CD4-positive, alpha-beta memory T cell (primary cell): Measurements from ENCODE around the gene SNHG17. TPM values are rescaled to one million over a fixed set of nuclear protein-coding genes. Genes with fewer than 3 reads are reported as not detected.
"Not testable (repeated sequence)": the region's sequence is repeated elsewhere in the genome, so short reads cannot be mapped to it uniquely, and the experiment has no call there.

ENCODE experiments used
- CTCF ChIA-PET: fragments of 350-600 bp; sonication (Branson Sonifier 250); formaldehyde crosslinking; loops from one replicate; lab custom pipeline; 2021; ENCODE audit warnings: inconsistent platforms; ENCODE audit not compliant: partially characterized antibody; lab: Charles Lee
- POLR2A ChIA-PET: fragments of 350-600 bp; sonication (Branson Sonifier 250); formaldehyde crosslinking; loops from one replicate; lab custom pipeline; 2021; ENCODE audit not compliant: partially characterized antibody; lab: Charles Lee
- DNase-seq, 5 donors: peaks; one replicate each; pipeline versions ENCODE4 v3.0.0 to v3.0.0-alpha.2; 2020 to 2022; ENCODE audit warnings: mixed read lengths in 1 of 5
- H3K27ac ChIP-seq: one replicate; pipeline ENCODE4 v1.7.0; 2013; ENCODE audit warnings: low read depth, low read length
- H3K27me3 ChIP-seq: 2 replicates; pipeline ENCODE4 v1.7.0; 2013; ENCODE audit warnings: mild to moderate bottlenecking, low read length, moderate library complexity; ENCODE audit not compliant: insufficient read depth
- H3K36me3 ChIP-seq: 2 replicates; pipeline ENCODE4 v1.7.0; 2013; ENCODE audit warnings: mild to moderate bottlenecking, low read length, moderate library complexity; ENCODE audit not compliant: insufficient read depth
- H3K4me1 ChIP-seq: 2 replicates; pipeline ENCODE4 v1.7.0; 2013; ENCODE audit warnings: mild to moderate bottlenecking, low read length, moderate library complexity; ENCODE audit not compliant: insufficient read depth
- H3K4me3 ChIP-seq, 2 donors: one replicate each; pipeline ENCODE4 v1.7.0; 2013; ENCODE audit warnings: low read length in 2 of 2, mild to moderate bottlenecking in 1 of 2
- H3K9me3 ChIP-seq, 2 donors: one replicate each; pipeline ENCODE4 v1.7.0; 2013; ENCODE audit warnings: low read length in 2 of 2, control low read depth in 1 of 2; ENCODE audit not compliant: control insufficient read depth in 1 of 2
- H3K27ac Mint-ChIP-seq, 7 donors: one replicate each; pipeline ENCODE4 v1.8.0; 2020 to 2021; ENCODE audit warnings: mixed read lengths in 7 of 7, mild to moderate bottlenecking in 6 of 7, inconsistent platforms in 3 of 7, moderate library complexity in 3 of 7
- H3K27me3 Mint-ChIP-seq, 2 donors: one replicate each; pipeline ENCODE4 v1.8.0; 2020 to 2021; ENCODE audit warnings: mixed read lengths in 2 of 2
- H3K36me3 Mint-ChIP-seq, 2 donors: one replicate each; pipeline ENCODE4 v1.8.0; 2020 to 2021; ENCODE audit warnings: mixed read lengths in 2 of 2, inconsistent platforms in 1 of 2, mild to moderate bottlenecking in 1 of 2
- H3K4me1 Mint-ChIP-seq, 4 donors: one replicate each; pipeline ENCODE4 v1.8.0; 2020 to 2021; ENCODE audit warnings: mixed read lengths in 4 of 4, mild to moderate bottlenecking in 1 of 4
- H3K4me3 Mint-ChIP-seq, 8 donors: one replicate each; pipeline ENCODE4 v1.8.0; 2020 to 2021; ENCODE audit warnings: mixed read lengths in 8 of 8, mild to moderate bottlenecking in 7 of 8, moderate library complexity in 6 of 8, inconsistent platforms in 3 of 8
- H3K9me3 Mint-ChIP-seq, 8 donors: one replicate each; pipeline ENCODE4 v1.8.0; 2020 to 2021; ENCODE audit warnings: mixed read lengths in 8 of 8, mild to moderate bottlenecking in 5 of 8, inconsistent platforms in 3 of 8, moderate library complexity in 1 of 8
- intact Hi-C: fragments of 100-400 bp; cut with micrococcal nuclease; formaldehyde crosslinking; loops from one replicate; pipeline ENCODE4 v1.15.1; 2023
- polyA plus RNA-seq, 2 donors: library from polyadenylated mRNA; unstranded; fragments of 300-500 nt; fragmentation: Illumina TruSeq; gene quantifications; one replicate each; pipeline ENCODE4 v1.2.3, GENCODE V29; 2021
- total RNA-seq, 2 experiments: library from RNA; stranded (reverse); gene quantifications; one replicate each; pipeline ENCODE4 v1.2.3, GENCODE V29; 2021

Gene SNHG17
- total and polyA plus RNA-seq, 4 experiments from 2014 or later: 43.7 to 109 (median 47.9) TPM

- Mint-ChIP-seq H3K4me1 (no peaks in the 10 kb centered on the region), H3K27me3 (peaks cover 17 to 18% of the 10 kb centered on the region in 2 donors), H3K9me3 (peaks cover 0 to 18% (median 12%) of the 10 kb centered on the region in 8 donors), H3K36me3 (peaks cover 0 to 4% of the 10 kb centered on the region in 2 donors), H3K4me3 (no peak overlapping the region), H3K27ac (no peak overlapping the region)
- DNase-seq: no peak
- no peaks in the 10 kb centered on the region for H3K27me3 ChIP-seq
- no peaks in the 10 kb centered on the region for H3K9me3 ChIP-seq
- ChIA-PET CTCF (no interaction called here), POLR2A (no interaction called here)
- H3K4me1 ChIP-seq: no peaks in the 10 kb centered on the region
- H3K36me3 ChIP-seq: no peaks in the 10 kb centered on the region
- intact Hi-C loops: no loop called here
- no peak overlapping the region for H3K27ac ChIP-seq
- H3K4me3 ChIP-seq: no peak overlapping the region
Observed at GRCh38 chr20:38387953-38388352, 47.2 kb downstream of the SNHG17 start.

DNA sequence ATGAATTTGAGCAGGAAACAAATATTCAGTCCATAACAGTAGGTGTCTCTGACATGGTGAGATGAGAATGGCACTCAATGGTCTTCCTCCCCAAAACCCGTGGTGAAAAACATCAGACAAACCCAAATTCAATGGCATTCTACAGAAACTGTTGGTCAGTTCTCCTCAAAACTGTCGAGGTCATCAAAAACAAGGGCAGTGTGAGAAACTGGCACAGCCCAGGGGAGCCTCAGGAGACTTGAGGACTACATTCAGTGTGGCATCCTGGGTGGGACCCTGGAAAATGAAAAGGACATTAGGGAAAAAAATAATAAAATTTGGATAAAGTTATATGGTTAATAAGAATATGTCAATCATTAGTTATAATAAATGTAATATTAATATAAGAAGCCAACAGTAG lies 48.3 kb downstream of the SNHG17 start:
- H3K36me3 Mint-ChIP-seq: peaks cover 0 to 4% of the 10 kb centered on the region in 2 donors
- peaks cover 24 to 27% of the 10 kb centered on the region in 2 donors for H3K27me3 Mint-ChIP-seq
- Histone ChIP-seq H3K4me3 (no peak overlapping the region), H3K9me3 (no peaks in the 10 kb centered on the region), H3K27ac (no peak overlapping the region), H3K27me3 (no peaks in the 10 kb centered on the region), H3K4me1 (no peaks in the 10 kb centered on the region), H3K36me3 (no peaks in the 10 kb centered on the region)
- H3K4me1 Mint-ChIP-seq: no peaks in the 10 kb centered on the region
- CTCF ChIA-PET: no interaction called here
- intact Hi-C loops: no loop called here
- H3K9me3 Mint-ChIP-seq: peaks cover 0 to 18% (median 12%) of the 10 kb centered on the region in 8 donors
- H3K4me3 Mint-ChIP-seq: no peak overlapping the region
- POLR2A ChIA-PET: no interaction called here
- H3K27ac Mint-ChIP-seq: no peak overlapping the region
- no peak for DNase-seq

DNA sequence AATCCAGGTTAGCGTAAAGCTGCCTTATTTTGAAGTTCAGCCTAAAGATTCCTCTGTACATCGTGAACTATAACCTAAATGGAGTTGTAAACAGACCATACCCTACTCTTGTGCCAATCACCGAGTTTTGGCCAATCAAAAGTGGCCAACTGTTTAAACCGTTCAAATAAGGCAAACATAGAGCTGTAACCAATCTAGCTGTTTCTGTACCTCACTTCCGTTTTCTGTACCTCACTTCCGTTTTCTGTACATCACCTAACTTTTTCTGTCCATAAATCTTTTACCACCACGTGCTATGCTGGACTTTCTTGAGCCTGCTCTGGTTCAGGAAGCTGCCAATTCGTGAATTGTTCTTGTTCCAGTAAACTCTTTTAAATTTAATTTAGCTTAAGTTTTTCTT lies 49.1 kb downstream of the SNHG17 start:
- Mint-ChIP-seq H3K27ac (no peak overlapping the region), H3K4me1 (no peaks in the 10 kb centered on the region), H3K9me3 (peaks cover 0 to 18% (median 12%) of the 10 kb centered on the region in 8 donors), H3K4me3 (no peak overlapping the region), H3K27me3 (peaks cover 26 to 31% of the 10 kb centered on the region in 2 donors), H3K36me3 (peaks cover 0 to 4% of the 10 kb centered on the region in 2 donors)
- H3K9me3 ChIP-seq: no peaks in the 10 kb centered on the region
- ChIA-PET POLR2A (no interaction called here), CTCF (interaction anchor here (1.3 kb wide), 1 partner anchor 9 kb away, joined by 3 read pairs; no protein-coding TSS in a partner anchor)
- no peaks in the 10 kb centered on the region for H3K36me3 ChIP-seq
- H3K4me1 ChIP-seq: no peaks in the 10 kb centered on the region
- no peak for DNase-seq
- H3K27ac ChIP-seq: no peak overlapping the region
- intact Hi-C loops: no loop called here
- H3K27me3 ChIP-seq: no peaks in the 10 kb centered on the region
- no peak overlapping the region for H3K4me3 ChIP-seq

DNA sequence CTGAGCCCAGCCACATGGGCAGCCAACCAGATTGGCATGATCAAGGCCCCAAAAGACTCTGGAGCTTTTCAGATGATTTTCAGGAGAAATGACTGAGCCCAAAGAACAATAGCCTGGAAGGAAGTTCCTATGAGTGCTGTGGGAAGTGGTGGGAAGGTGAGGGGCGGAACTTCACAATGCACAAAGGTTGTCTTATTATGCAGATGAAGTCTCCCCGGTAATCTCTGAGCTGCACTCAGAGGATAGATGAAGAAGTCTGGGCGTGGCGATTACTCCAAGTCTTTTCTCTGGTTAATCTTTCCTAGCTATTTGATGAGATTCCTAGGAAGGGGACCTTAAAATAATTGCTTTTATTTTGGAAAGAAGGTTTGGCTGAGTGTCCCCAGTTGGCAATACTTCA lies 52.0 kb downstream of the SNHG17 start:
- no peak overlapping the region for H3K4me3 ChIP-seq
- Mint-ChIP-seq H3K27ac (no peak overlapping the region), H3K4me1 (no peaks in the 10 kb centered on the region), H3K36me3 (no peaks in the 10 kb centered on the region), H3K4me3 (no peak overlapping the region), H3K27me3 (peaks cover 24 to 30% of the 10 kb centered on the region in 2 donors), H3K9me3 (peaks cover 0 to 5% (median 0%) of the 10 kb centered on the region in 8 donors)
- no peak for DNase-seq
- POLR2A ChIA-PET: no interaction called here
- no peaks in the 10 kb centered on the region for H3K9me3 ChIP-seq
- no peaks in the 10 kb centered on the region for H3K27me3 ChIP-seq
- CTCF ChIA-PET: no interaction called here
- no peaks in the 10 kb centered on the region for H3K4me1 ChIP-seq
- H3K27ac ChIP-seq: no peak overlapping the region
- H3K36me3 ChIP-seq: no peaks in the 10 kb centered on the region
- intact Hi-C loops: no loop called here

GRCh38 chr20:38377838-38378237 lies 57.3 kb downstream of the SNHG17 start:
- H3K4me3 ChIP-seq, CTCF ChIA-PET, H3K9me3 ChIP-seq, DNase-seq, H3K27ac ChIP-seq, H3K36me3 ChIP-seq, intact Hi-C loops, H3K9me3 Mint-ChIP-seq, H3K4me1 Mint-ChIP-seq, H3K4me3 Mint-ChIP-seq, H3K4me1 ChIP-seq, H3K36me3 Mint-ChIP-seq, H3K27me3 ChIP-seq, H3K27ac Mint-ChIP-seq, POLR2A ChIA-PET: not testable (repeated sequence)
- H3K27me3 Mint-ChIP-seq: peaks cover 10 to 18% of the 10 kb centered on the region in 2 donors

DNA sequence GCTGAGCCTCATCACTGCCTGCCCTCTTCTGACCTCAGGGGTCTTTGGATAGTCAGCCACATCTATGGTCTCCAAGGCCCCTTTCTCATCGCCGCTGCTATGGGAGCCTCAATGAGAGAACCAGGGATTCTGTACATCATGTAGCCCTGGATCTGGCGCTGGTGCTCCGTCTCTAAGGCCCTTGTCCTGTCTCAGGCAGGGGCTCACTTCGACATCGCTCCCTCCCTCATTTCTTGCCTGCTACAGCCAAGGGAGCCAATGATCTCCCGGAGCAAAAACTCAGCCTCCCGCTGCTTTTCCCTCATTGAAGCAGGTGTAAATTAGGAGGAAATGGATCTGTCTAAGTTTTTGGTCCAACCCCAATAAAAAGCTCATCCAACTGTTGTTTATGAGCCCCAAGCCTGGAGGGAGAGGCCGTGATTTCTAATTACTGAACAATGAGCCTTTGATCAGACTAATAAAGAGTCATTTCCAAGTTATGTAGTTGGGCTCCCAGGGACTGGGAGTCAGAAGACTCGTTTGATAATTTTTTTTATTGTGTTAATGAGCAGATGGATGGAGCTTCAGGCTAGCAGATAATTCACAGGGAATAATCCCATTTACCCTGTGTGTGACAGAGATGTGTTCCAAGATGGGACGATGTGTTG lies 58.0 kb downstream of the SNHG17 start:
- H3K9me3 Mint-ChIP-seq: no peaks in the 10 kb centered on the region
- intact Hi-C loops: no loop called here
- H3K36me3 Mint-ChIP-seq: no peaks in the 10 kb centered on the region
- Histone ChIP-seq H3K9me3 (no peaks in the 10 kb centered on the region), H3K4me3 (no peak overlapping the region), H3K27ac (no peak overlapping the region), H3K36me3 (no peaks in the 10 kb centered on the region), H3K27me3 (peaks cover 4% of the 10 kb centered on the region), H3K4me1 (no peaks in the 10 kb centered on the region)
- peaks cover 7 to 12% of the 10 kb centered on the region in 2 donors for H3K27me3 Mint-ChIP-seq
- ChIA-PET CTCF (no interaction called here), POLR2A (no interaction called here)
- no peak for DNase-seq
- H3K4me1 Mint-ChIP-seq: no peaks in the 10 kb centered on the region
- H3K4me3 Mint-ChIP-seq: no peak overlapping the region
- no peak overlapping the region for H3K27ac Mint-ChIP-seq

- Mint-ChIP-seq H3K36me3 (no peaks in the 10 kb centered on the region), H3K4me1 (peaks cover 0 to 8% (median 4%) of the 10 kb centered on the region in 4 donors), H3K9me3 (no peaks in the 10 kb centered on the region), H3K4me3 (no peak overlapping the region), H3K27ac (no peak overlapping the region), H3K27me3 (peaks cover 2 to 4% of the 10 kb centered on the region in 2 donors)
- POLR2A ChIA-PET: no interaction called here
- CTCF ChIA-PET: no interaction called here
- intact Hi-C loops: no loop called here
- Histone ChIP-seq H3K36me3 (no peaks in the 10 kb centered on the region), H3K27me3 (peaks cover 4% of the 10 kb centered on the region), H3K9me3 (no peaks in the 10 kb centered on the region), H3K4me3 (no peak overlapping the region), H3K4me1 (no peaks in the 10 kb centered on the region), H3K27ac (no peak overlapping the region)
- no peak for DNase-seq
Observed at GRCh38 chr20:38373898-38374297, 61.2 kb downstream of the SNHG17 start.
